ENCODE results near the gene HORMAD2. TPM values are rescaled to one million over a fixed set of nuclear protein-coding genes. Genes with fewer than 3 reads are reported as not detected.

The HORMAD2 gene
- total and polyA plus RNA-seq, 2 donors (not counting 3 experiments of a cell fraction or from before 2014, with no cell fraction given): not detected

- intact Hi-C loops (cut with micrococcal nuclease): loop anchor here (2.0 to 10.0 kb wide), 7 partner anchors 80 to 693 kb away; partner anchors contain the start of gene MTMR3
- BruUV-seq (replicated peaks): no TSS peak
Observed at GRCh38 chr22:30087611-30088010, 7.3 kb downstream of the HORMAD2 start.

More at GRCh38 chr22:30087611-30088010, 7.3 kb downstream of the HORMAD2 start:
- H3K4me1 ChIP-seq (ENCODE audit: control insufficient read depth, extremely low read depth, insufficient read depth, low read length): no peaks in the 10 kb centered on the region
- H3K79me2 ChIP-seq (ENCODE audit: control insufficient read depth, insufficient read depth, low read length): no peaks in the 10 kb centered on the region
- H3K9me1 ChIP-seq (replicated peaks; ENCODE audit: control insufficient read depth, extremely low read depth, insufficient read depth, low read length): no peaks in the 10 kb centered on the region
- H3K4me3 ChIP-seq (replicated peaks in 1 of 3; ENCODE audit: insufficient read depth in 1 of 3, low read depth in 1 of 3, low read length in 3 of 3): no peak overlapping the region
- ChIA-PET POLR2A (no interaction called here), CTCF (interaction anchor here (2.0 kb wide), 1 partner anchor 398 kb away, joined by 6 read pairs; no protein-coding TSS in a partner anchor)
- TF ChIP-seq FOS (IDR thresholded peaks at IDR 0.05; ENCODE audit: borderline replicate concordance, insufficient read depth, low read length) (no peak), EZH2 (IDR thresholded peaks at IDR 0.05; ENCODE audit: borderline replicate concordance, low read depth, low read length, severe bottlenecking) (no peak), POLR2AphosphoS5 (IDR thresholded peaks at IDR 0.05; ENCODE audit: insufficient read depth, low read depth, low read length) (no peak), MAX (IDR thresholded peaks at IDR 0.05; ENCODE audit: insufficient read depth, insufficient read length) (no peak), GATA2 (IDR thresholded peaks at IDR 0.05; ENCODE audit: insufficient read depth, insufficient read length, low read depth, low read length) (no peak), MYC (IDR thresholded peaks at IDR 0.05; ENCODE audit: low read depth, low read length) (no peak), POLR2A (IDR thresholded peaks at IDR 0.05; ENCODE audit: low read depth, low read length) (no peak), JUN (IDR thresholded peaks at IDR 0.05; ENCODE audit: borderline replicate concordance, insufficient read depth, insufficient read length, low read depth) (no peak), CTCF (IDR thresholded peaks at IDR 0.05; ENCODE audit: extremely low read depth in 1 of 2, insufficient read depth in 1 of 2, low read depth in 1 of 2, low read length in 2 of 2) (no peak)
- no peak overlapping the region for H3K27ac ChIP-seq (ENCODE audit: insufficient read depth, low read depth, low read length)
- DNase-seq (ENCODE audit: low read depth, low spot score) (no peak), FAIRE-seq (no peak)
- dilution Hi-C loops (cut with MboI; ENCODE audit: extremely low pct_ligation_motif_present, low sequenced_read_pairs): no loop called here
- H3K9me3 ChIP-seq (replicated peaks; ENCODE audit: control insufficient read depth, insufficient read depth, low read length): no peaks in the 10 kb centered on the region
- no peak overlapping the region for H3K4me2 ChIP-seq (ENCODE audit: insufficient read depth, low read length)
- H3K36me3 ChIP-seq (ENCODE audit: control insufficient read depth in 2 of 2, extremely low read depth in 1 of 2, insufficient read depth in 2 of 2, low read length in 2 of 2): no peaks in the 10 kb centered on the region
- peaks cover 3 to 10% of the 10 kb centered on the region in 2 experiments for H3K27me3 ChIP-seq (ENCODE audit: control insufficient read depth in 2 of 2, insufficient read depth in 2 of 2, low read length in 2 of 2)
- no peaks in the 10 kb centered on the region for H4K20me1 ChIP-seq (replicated peaks; ENCODE audit: control insufficient read depth, extremely low read depth, insufficient read depth, low read length)
- H3K9ac ChIP-seq (replicated peaks; ENCODE audit: extremely low read depth, insufficient read depth, low read length): no peak overlapping the region
- H2AFZ ChIP-seq (ENCODE audit: low read depth, low read length): no peak overlapping the region

Data from endothelial cell of umbilical vein (primary cell).